GM12801 (cell line): ENCODE data around the gene SSH2.

Source experiments
- TF ChIP-seq, protein P1 (sequence below): IDR thresholded peaks from one replicate; pipeline ENCODE4 v1.5.1; 2011; ENCODE audit warnings: control low read depth; ENCODE audit not compliant: insufficient read length; ENCODE audit errors: extremely low read depth

The SSH2 gene

DNA sequence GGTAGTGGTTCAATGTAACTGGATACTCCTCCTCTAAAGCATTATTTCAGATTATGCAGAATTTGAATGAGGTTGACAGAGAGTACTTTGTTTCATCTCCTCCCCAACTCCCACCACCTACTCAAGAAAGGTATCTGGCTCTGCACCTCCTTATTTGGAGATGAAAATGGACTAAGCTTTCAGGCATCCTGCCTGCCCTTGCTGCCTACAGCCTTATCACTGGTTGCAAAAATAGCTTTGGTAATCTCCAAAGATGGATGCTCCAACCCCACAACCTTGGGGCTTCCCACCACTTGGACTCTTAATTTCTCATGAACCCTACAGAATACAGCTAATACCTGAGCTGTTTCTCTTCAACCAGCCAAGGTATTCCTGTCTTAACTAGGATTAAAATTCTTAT is 262.1 kb downstream of the SSH2 start:
- TF ChIP-seq, protein P1, sequence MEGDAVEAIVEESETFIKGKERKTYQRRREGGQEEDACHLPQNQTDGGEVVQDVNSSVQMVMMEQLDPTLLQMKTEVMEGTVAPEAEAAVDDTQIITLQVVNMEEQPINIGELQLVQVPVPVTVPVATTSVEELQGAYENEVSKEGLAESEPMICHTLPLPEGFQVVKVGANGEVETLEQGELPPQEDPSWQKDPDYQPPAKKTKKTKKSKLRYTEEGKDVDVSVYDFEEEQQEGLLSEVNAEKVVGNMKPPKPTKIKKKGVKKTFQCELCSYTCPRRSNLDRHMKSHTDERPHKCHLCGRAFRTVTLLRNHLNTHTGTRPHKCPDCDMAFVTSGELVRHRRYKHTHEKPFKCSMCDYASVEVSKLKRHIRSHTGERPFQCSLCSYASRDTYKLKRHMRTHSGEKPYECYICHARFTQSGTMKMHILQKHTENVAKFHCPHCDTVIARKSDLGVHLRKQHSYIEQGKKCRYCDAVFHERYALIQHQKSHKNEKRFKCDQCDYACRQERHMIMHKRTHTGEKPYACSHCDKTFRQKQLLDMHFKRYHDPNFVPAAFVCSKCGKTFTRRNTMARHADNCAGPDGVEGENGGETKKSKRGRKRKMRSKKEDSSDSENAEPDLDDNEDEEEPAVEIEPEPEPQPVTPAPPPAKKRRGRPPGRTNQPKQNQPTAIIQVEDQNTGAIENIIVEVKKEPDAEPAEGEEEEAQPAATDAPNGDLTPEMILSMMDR, result no peak

DNA sequence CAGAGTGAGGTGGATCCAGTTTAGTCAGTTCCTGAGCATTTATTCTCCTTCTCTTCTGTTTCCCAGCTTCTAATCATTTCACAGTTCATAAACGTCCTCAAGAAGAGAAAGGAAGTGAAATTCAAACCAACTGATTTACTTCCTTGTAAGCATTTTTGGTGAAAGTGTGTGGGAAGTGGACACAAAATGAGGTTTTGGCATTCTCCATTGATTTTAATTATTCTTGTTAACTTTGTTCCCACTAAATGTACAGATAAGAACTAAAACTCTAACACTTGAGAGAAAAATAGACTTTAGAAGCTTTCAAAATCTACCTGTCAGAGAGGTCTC is 264.6 kb downstream of the SSH2 start:
- TF ChIP-seq, protein P1, result no peak

DNA sequence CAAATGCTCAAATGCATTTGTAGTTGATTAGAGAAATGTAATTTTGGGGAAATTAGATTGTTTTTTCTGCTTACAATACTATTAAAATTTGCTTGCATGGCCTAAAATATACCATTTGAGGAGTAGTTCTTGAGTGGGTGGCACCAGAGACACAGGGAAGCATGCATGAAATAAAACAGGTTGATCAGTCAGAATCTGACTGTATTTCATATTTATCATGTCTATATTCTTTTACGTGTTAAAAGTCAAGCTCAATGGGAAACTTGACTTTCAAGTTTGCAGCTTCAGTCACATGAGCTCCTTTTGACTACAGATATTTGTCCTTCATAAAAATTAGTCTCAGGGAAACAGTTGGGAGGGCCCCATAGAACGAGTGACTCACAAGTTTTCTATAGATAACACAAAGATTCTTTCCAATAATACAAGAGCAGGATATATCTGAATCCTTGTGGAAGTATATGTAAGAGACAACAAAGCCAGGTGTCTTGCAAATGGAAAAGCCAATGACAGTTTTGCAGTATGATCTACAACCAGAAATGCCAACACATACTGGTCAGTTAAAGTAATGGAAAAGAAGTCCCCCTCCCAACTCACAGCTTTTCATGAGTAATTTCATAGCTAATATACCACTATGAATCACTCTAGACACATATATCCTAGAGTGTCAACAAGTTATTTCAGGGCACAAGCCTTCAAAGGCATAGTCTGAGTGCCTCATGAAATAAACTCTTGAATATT is 265.1 kb downstream of the SSH2 start:
- TF ChIP-seq, protein P1, result no peak

DNA sequence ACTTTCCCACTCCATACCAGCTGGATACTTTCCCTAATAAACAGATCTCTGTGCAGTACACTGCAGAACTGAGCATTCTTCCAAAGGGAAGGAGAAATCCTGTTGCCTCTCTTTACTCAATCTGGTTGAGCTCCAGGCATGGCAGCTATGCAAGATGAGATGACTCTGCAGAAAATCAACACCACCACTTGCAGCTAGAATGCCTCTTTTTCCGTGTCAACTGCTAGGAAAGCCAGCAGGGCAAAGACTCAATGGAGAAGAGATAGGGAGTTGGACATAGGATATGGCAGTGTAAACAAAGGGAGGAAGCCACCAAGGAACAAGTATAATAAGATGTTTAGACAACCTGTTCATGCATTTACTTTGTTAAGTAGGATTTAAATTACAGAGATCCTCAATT is 266.9 kb downstream of the SSH2 start:
- TF ChIP-seq, protein P1, result no peak

DNA sequence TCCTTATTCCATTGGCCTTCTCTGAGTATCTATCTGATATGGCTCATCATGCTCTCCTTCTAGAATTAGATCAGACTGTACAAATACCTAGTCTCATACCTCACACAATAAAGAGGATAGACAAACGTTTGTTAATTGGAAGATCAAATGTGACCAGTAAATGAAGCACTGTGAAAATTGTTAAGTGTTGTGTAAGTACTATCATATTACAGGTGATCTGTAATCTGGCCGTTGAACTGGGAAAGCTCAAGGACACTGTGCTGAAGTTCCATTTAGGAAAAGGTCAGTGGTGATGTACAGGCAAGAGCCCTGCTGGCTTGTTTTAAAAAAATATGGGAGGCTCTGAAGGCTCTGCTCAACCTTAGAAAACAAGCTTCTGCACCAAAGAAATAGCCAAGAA is 268.8 kb downstream of the SSH2 start:
- TF ChIP-seq, protein P1, result no peak

DNA sequence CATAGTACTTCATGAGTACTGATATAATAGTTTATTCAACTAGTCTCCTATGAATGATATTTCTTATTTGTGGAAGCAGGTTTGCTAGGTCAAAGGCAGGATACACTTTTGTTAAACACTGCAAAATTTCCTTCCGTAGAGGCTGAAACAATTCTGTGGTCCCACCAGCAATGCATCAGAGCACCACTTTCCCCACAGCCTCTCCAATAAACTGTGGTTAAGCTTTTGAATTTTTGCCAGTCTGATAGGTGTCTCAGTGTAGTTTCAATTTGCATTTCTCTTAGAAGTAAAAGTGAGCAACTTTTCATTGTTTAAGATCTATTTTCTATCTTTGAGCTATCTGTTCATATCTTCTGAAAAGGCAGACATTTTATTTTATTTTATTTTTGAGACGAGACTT is 270.9 kb downstream of the SSH2 start:
- TF ChIP-seq, protein P1, result no peak

DNA sequence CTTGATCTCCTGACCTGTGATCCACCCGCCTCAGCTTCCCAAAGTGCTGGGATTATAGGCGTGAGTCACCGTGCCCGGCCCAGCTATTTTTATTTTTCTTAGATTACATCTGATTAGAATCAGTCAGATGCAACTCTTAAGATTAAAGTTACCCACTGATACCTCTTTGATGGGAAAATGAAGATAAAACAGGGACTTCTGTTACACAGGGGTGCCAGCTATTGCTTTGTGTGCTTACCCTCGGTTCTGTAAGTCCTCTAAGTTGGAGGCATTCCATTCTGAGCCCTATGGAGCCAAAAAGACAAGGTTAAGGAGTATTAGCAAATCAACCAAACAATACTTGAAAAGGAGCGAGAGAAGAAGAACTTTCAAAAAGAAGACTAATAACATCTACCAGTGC is 274.7 kb downstream of the SSH2 start:
- TF ChIP-seq, protein P1, result no peak
